NCI-H748 treated with DMSO at 0.1 percent for 48 hours (cell line): ENCODE data around the gene COL4A3.
"Not testable (repeated sequence)": the region's sequence is repeated elsewhere in the genome, so short reads cannot be mapped to it uniquely, and the experiment has no call there.

Source experiments
- DNase-seq: peaks from one replicate; lab custom pipeline; 2025; lab: John Stamatoyannopoulos, UW

The COL4A3 gene

GRCh38 chr2:227207573-227207972 lies 43.1 kb downstream of the COL4A3 start:
- DNase-seq: no peak

DNA sequence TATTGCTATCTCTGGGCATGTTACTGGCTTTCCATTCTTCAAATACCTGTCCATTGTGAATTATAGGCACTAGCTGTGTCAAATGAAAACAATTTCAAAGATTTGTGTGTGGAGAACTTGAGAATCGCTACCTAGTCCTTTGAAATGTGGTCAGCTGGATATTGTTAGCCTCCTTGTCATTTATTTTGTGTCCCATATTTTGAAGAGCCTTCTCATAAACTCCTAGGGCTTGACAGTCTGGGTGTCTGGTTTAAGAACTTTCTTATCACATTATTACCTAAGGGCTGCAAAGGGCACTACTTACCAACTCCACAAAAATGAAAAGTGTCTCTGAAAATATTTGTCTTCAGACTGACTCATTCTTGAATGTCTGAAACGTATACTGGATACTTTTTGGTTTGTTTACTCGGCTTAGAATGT lies 50.2 kb downstream of the COL4A3 start:
- DNase-seq: no peak

DNA sequence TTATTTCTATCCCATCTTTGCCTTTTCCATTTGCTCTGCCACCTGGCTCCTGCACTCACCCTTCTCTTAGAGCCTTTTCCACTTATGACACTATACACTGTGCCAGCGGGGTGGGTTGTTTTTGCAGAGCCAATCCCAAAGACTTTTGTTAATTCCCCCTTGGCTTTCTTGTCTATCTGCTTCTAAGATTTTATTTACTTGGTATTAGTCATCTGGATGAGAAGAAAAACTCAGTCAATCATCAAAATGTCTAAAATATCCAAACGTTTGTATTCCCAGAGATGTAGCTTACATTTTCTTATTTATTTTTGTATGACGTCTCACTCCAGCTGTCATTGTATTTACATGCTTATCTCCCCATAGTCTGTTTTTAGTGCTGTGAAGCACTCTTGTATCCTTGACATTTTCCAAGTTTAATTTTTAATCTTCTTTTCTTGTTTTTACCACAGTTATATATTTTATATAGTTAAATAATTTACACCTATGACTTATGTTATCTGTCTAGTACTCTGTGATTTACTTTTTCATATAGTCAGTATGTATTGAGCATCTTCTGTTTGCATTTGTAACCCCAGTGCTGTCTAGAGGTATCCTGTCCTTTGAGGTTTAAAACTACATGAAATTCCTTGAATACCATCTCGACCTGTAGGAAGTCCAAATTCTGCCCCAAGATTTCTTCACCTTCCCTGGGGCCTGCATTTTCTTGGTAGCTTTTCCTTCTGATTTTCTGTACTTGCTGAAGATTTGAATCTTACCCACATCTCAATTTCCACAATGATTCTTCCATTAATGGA lies 55.1 kb downstream of the COL4A3 start:
- no peak for DNase-seq

- no peak for DNase-seq
Observed at GRCh38 chr2:227221120-227221519, 56.7 kb downstream of the COL4A3 start.

- DNase-seq: no peak
Observed at GRCh38 chr2:227222292-227222691, 57.9 kb downstream of the COL4A3 start.

DNA sequence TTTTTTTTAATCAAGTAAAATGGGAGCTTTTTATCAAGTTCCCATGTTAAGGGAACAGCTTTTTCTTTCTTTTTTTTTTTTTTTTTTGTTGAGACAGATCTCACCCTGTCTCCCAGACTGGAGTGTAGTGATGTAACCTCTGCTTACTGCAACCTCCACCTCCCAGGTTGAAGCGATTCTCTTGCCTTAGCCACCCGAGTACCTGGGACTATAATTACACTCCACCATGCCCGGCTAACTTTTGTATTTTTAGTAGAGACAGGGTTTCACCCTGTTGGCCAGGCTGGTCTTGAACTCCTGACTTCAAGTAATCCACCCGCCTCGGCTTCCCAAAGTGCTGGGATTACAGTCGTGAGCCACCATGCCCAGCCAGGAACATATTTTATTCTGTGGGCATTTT lies 61.2 kb downstream of the COL4A3 start:
- not testable (repeated sequence) for DNase-seq

- peak; percentile 19 for DNase-seq
Observed at GRCh38 chr2:227228061-227228667, 63.7 kb downstream of the COL4A3 start.

DNA sequence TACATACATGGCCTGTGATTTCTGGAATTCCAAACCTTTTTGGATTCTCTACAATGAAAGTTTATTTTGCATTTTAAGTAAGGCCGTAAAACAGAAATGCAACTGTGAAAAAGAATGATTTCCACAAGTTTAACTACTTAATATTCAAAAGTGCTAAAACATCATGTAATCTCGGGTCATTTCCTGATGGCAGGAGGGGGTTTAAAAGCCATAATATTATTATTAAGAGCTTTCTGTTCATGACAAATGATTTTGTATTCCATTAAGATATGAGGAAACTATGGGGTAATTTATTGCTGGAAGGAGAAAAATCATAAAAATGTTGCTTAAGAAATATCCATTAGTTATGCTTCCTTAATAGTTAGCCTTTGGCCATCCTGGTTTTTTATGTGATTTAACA lies 65.7 kb downstream of the COL4A3 start:
- no peak for DNase-seq

- no peak for DNase-seq
Observed at GRCh38 chr2:227234429-227234828, 70.0 kb downstream of the COL4A3 start.

GRCh38 chr2:227237786-227238185 lies 73.4 kb downstream of the COL4A3 start:
- no peak for DNase-seq

GRCh38 chr2:227238238-227239237 lies 74.1 kb downstream of the COL4A3 start:
- DNase-seq: peak; percentile 38

DNA sequence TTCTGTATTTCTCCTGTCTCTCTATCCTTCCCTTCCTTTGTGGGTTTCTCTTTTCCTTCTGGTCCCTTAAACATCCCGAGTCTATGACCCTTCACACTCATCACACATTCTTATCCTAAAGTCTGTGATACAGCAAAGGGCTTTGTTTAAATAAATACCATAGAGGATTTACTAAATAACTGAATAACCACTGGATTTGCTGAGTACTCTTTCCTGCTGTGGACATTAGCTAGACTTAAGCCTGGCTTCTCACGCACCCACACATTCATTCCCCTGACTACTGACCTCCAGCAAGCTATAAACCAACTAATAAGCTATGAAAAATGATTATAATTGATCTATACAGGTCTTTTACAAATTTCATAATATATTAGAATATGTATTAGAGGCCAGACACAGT lies 76.6 kb downstream of the COL4A3 start:
- DNase-seq: no peak

GRCh38 chr2:227248876-227249275 lies 84.5 kb downstream of the COL4A3 start:
- peak; percentile 34 for DNase-seq

DNA sequence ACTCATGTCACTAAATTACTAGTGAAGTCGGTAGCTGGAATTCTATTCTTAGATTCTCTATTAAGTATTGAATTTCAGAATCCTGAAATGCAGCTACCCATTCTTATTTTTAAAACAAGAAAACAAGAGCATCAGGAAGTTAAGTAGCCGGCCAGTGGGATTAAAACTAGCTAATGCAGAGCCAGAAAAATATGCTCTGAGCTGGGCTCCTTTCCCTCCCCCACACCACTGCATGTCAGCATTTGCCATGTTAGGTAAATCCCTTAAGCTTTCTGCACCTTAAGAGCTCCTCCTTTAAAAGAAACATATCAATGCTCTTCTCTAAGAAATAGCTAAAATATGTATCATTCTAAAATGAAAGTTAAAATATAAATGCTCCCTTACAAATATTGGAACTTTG lies 88.4 kb downstream of the COL4A3 start:
- DNase-seq: no peak

DNA sequence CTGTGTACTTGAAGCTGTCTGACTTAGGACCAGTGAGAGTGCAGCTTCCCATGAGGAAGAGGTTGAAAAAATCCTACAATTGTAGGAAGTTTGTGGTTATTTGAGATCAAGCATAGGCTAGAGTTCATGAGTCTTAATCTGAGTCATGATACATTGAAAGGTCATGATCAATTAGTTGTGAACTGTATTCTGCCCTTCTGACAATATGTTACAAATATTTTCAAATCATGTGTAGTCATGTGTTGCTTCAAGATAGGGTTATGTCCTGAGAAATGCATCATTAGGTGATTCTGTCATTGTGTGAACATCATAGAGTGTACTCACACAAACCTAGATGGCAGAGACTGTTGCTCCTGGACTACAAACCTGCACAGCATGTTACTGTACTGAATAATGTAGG lies 92.2 kb downstream of the COL4A3 start:
- DNase-seq: no peak

GRCh38 chr2:227257820-227258219 lies 93.4 kb downstream of the COL4A3 start:
- DNase-seq: no peak

- DNase-seq: no peak
Observed at GRCh38 chr2:227260041-227260440, 95.6 kb downstream of the COL4A3 start.

DNA sequence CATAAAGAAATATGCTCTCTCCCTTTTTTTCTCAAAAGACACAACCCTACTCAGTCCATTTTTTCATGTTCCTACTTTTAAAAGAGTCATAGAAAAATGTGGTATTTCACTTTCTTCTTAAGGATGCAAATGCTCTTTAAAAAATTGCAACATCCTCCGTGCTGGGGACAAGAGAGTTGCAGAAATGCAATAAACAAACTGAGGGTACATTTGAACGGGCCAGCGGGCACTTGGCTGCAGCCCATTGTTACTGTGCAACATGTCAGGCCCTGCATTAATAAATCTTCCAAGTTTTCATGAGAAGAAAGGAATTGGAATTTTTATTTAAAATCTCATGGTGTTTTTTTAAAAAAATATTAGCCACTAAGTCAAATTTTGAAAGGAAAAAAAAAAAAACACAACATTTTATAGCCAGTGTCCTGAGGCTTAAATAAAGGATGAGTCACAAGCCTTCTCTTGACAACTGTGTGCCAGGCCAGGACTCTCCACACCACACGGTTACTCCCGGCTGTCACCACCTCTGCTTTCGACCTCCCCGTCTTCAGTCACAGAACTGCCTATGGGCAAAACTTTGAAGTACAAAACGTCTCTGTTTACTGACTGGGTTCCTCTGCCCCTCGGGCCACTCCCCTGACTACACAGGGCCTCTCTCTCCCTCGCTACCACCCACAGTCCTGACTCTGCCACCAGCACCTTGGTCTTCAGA lies 103.1 kb downstream of the COL4A3 start:
- DNase-seq: no peak

DNA sequence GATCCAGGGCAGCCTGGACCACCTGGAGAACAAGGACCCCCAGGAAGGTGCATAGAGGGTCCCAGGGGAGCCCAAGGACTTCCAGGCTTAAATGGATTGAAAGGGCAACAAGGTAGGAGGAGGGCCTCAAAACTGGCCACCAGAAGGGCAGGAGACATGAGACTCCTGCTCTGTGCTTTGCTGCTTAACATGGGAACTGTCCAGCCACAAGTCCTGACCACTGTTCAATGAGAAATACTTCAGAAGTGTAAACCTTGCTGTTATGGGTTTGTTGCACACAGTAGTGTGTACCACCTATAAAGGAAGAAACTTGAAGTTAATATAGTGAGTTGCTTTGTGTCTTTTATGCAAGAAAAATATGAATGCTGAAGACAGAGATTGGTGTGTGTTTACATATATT lies 116.5 kb downstream of the COL4A3 start:
- no peak for DNase-seq

GRCh38 chr2:227285741-227286236 lies 121.4 kb downstream of the COL4A3 start:
- DNase-seq: no peak

GRCh38 chr2:227287771-227288170 lies 123.3 kb downstream of the COL4A3 start:
- no peak for DNase-seq

DNA sequence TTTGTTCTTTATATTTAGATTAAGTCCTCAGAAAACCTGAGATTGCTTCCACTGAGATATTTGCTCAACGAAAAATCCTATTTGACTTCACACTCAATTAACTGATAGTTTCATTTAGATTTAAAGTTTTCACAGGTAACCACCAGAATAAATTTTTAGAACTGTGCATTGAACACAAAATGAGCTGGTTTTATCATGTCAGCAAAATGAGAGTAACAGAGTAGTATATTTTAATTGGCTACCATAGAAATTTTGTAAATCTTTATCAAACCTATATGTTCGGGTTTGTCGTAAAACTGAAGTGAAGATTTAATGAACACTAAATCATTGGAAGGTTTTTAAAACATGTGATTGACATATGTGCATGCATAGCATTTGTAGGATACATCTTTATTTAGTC lies 127.9 kb downstream of the COL4A3 start:
- DNase-seq: no peak
